ENCODE measurements around the gene AGAP1. TPM values are rescaled to one million over a fixed set of nuclear protein-coding genes. Genes with fewer than 3 reads are reported as not detected.
A peak's percentile ranks its signal among the peaks of the same experiment; 100 is the strongest.

AGAP1 gene
- total RNA-seq, 1 experiment from 2014 or later: 25.8 TPM

GRCh38 chr2:235599596-235600338 lies 105.9 kb downstream of the AGAP1 start:
- Histone ChIP-seq H2BK20ac (ENCODE audit: low read depth, low read length, poor library complexity, severe bottlenecking) (no peak overlapping the region), H3K4me2 (ENCODE audit: insufficient read depth, insufficient read length, low read length) (no peak overlapping the region), H2BK15ac (ENCODE audit: low read depth, low read length) (no peak overlapping the region), H3K4me1 (ENCODE audit: insufficient read depth, low read length) (no peaks in the 10 kb centered on the region), H3K23me2 (ENCODE audit: insufficient read length, low read depth, low read length, poor library complexity, severe bottlenecking) (no peaks in the 10 kb centered on the region), H3K79me1 (ENCODE audit: insufficient read depth, low read depth, low read length, poor library complexity, severe bottlenecking) (peaks cover 7% of the 10 kb centered on the region), H2BK5ac (ENCODE audit: insufficient read length, low read length) (no peak overlapping the region), H4K91ac (ENCODE audit: insufficient read length, low read depth, low read length) (no peak overlapping the region), H3K18ac (ENCODE audit: insufficient read length, low read depth, low read length) (no peak overlapping the region), H3K56ac (ENCODE audit: insufficient read length, low read depth, low read length) (no peak overlapping the region), H2BK120ac (ENCODE audit: low read depth, low read length, poor library complexity, severe bottlenecking) (no peak overlapping the region), H2AFZ (ENCODE audit: low read length) (no peak overlapping the region), H3K9ac (ENCODE audit: extremely low read depth, insufficient read length, low read length) (no peak overlapping the region), H4K8ac (replicated peaks; ENCODE audit: insufficient read length, low read depth, low read length) (no peak overlapping the region), H3K23ac (ENCODE audit: insufficient read length, low read depth, low read length) (no peak overlapping the region), H3T11ph (ENCODE audit: low read length) (no peak overlapping the region), H3K9me3 (ENCODE audit: control insufficient read depth, low read depth, low read length) (no peaks in the 10 kb centered on the region), H4K20me1 (ENCODE audit: control insufficient read depth, insufficient read depth, insufficient read length) (no peaks in the 10 kb centered on the region), H3K27ac (ENCODE audit: insufficient read length, low read depth, low read length) (no peak overlapping the region), H2AK5ac (ENCODE audit: insufficient read length, low read length) (no peak overlapping the region), H3K79me2 (ENCODE audit: insufficient read depth, low read length) (peaks cover 3% of the 10 kb centered on the region; the same call in 1 of the 2 replicates), H3K4ac (ENCODE audit: low read depth, low read length) (no peak overlapping the region), H3K14ac (ENCODE audit: insufficient read depth, low read length) (no peak overlapping the region), H4K5ac (ENCODE audit: insufficient read length, low read depth, low read length) (no peak overlapping the region), H3K27me3 (ENCODE audit: insufficient read depth, low read length) (no peaks in the 10 kb centered on the region), H2BK12ac (ENCODE audit: insufficient read length, low read depth, low read length) (no peak overlapping the region)
- peaks cover 0 to 8% of the 10 kb centered on the region in 2 experiments; a peak in 3 of 5 replicates for H3K9me3 Mint-ChIP-seq
- WGBS (ENCODE audit: extremely low coverage, insufficient read length, low lambda C conversion rate): no CpG with 5 or more reads among the region's 16 CpGs
- peak overlapping the region in 1 of 3 experiments; percentile 65; a peak in 2 of 7 replicates for H3K27ac Mint-ChIP-seq
- peaks cover 19 to 23% of the 10 kb centered on the region in 2 experiments for H3K4me1 Mint-ChIP-seq
- no peak overlapping the region for H3K4me3 Mint-ChIP-seq
- H3K36me3 Mint-ChIP-seq (ENCODE audit: insufficient read depth in 1 of 3, low read depth in 3 of 3): peaks cover 4 to 8% (median 5%) of the 10 kb centered on the region in 3 experiments; a peak in 6 of 7 replicates
- no peaks in the 10 kb centered on the region; the same call in 1 of the 2 replicates for H3K27me3 Mint-ChIP-seq (ENCODE audit: low read depth)
- no peak for DNase-seq
- no peak for TF ChIP-seq CTCF (conservative IDR thresholded peaks at IDR 0.05)

All from H9 (cell line).